SU-DHL-6 (cell line): ENCODE data around the gene IL11.
"Not testable (repeated sequence)": the region's sequence is repeated elsewhere in the genome, so short reads cannot be mapped to it uniquely, and the experiment has no call there.

ENCODE experiments used
- EZH2phosphoT487 ChIP-seq: fragments of 200-600 bp; sonication (generic), shearing (Covaris generic); conservative IDR thresholded peaks from 2 replicates; pipeline ENCODE4 v1.6.1; 2018; ENCODE audit warnings: mild to moderate bottlenecking, antibody characterized with exemption, low read length, moderate library complexity, mixed read lengths
- TF ChIP-seq, protein P1 (sequence below): fragments of 200-600 bp; sonication (generic); IDR thresholded peaks from one replicate; pipeline ENCODE4 v1.5.1; 2017; ENCODE audit warnings: antibody characterized with exemption, mild to moderate bottlenecking, low read length, moderate library complexity; ENCODE audit not compliant: insufficient read depth, poor library complexity, severe bottlenecking

DNA sequence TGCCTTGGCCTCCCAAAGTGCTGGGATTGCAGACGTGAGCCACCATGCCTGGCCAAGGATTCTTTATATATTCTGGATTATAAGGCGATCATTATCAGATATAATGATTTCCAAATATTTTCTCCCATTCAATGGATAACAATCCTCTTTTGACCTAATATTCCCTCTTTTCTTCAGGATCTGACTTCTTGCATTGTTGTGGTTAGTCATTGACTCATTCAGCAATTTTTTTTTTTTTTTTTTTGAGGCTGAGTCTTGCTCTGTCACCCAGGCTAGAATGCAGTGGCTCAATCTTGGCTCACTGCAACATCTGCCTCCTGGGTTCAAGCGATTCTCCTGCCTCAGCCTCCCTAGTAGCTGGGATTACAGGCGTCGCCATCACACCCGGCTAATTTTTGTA lies 40.5 kb downstream of the IL11 start:
- TF ChIP-seq, protein P1, sequence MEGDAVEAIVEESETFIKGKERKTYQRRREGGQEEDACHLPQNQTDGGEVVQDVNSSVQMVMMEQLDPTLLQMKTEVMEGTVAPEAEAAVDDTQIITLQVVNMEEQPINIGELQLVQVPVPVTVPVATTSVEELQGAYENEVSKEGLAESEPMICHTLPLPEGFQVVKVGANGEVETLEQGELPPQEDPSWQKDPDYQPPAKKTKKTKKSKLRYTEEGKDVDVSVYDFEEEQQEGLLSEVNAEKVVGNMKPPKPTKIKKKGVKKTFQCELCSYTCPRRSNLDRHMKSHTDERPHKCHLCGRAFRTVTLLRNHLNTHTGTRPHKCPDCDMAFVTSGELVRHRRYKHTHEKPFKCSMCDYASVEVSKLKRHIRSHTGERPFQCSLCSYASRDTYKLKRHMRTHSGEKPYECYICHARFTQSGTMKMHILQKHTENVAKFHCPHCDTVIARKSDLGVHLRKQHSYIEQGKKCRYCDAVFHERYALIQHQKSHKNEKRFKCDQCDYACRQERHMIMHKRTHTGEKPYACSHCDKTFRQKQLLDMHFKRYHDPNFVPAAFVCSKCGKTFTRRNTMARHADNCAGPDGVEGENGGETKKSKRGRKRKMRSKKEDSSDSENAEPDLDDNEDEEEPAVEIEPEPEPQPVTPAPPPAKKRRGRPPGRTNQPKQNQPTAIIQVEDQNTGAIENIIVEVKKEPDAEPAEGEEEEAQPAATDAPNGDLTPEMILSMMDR = not testable (repeated sequence)
- TF ChIP-seq EZH2phosphoT487 = not testable (repeated sequence)
